ENCODE measurements around the gene RASL10B.

Gene RASL10B

DNA sequence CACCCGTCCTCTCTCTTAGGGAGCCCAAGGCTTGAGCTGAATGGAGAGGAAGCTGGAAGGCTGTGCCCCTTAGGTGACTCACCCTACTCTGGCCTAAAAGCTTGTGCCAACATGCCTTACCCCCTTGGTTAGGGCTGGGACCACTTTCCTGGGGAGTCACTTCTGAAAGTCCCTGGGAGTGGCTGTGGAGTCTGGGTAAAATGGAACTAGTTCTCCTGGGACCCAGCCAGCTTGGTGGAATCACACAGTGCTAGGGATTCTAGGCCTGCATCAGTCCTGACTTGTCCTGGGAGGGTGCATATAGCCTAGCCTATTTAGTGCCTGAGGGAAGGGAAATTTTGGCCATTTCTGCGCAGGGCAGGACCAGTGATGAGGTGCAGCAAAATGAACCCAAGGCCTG is 53.5 kb downstream of the RASL10B start:
- no peak for DNase-seq (ENCODE audit: low read depth in 1 of 2, low spot score in 1 of 2)

DNA sequence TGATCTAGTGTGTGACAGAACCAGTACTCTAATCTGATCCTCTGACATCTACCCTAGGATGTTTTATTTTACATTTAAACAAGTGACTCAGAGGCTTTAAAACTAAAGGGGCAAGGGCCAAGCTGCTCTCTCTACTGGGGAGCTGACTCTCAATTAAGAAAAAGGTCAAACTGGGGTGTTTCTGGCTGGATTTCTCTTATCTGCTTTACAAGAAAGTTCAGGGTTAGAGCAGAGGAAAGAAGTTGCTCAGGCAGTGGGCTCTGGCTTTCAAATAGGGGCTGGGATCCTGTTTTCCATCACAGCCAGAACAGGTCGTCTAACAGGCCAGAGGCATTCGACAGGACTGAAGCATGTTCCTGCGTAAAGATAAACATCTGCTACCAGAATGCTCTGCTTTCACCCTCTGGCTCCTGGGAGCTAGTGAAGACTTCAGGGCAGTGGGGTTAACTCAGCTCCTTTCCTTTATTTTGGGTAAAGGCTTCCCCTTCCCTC is 55.5 kb downstream of the RASL10B start:
- Histone ChIP-seq H3K27me3 (ENCODE audit: insufficient read depth, poor library complexity, severe bottlenecking) (peaks cover 5% of the 10 kb centered on the region), H3K27ac (replicated peaks) (no peak overlapping the region), H3K4me3 (replicated peaks; ENCODE audit: insufficient read depth, low read length) (no peak overlapping the region)
- no peak for TF ChIP-seq GABPA (IDR thresholded peaks at IDR 0.05; ENCODE audit: low read depth)
- TF ChIP-seq, protein P1, sequence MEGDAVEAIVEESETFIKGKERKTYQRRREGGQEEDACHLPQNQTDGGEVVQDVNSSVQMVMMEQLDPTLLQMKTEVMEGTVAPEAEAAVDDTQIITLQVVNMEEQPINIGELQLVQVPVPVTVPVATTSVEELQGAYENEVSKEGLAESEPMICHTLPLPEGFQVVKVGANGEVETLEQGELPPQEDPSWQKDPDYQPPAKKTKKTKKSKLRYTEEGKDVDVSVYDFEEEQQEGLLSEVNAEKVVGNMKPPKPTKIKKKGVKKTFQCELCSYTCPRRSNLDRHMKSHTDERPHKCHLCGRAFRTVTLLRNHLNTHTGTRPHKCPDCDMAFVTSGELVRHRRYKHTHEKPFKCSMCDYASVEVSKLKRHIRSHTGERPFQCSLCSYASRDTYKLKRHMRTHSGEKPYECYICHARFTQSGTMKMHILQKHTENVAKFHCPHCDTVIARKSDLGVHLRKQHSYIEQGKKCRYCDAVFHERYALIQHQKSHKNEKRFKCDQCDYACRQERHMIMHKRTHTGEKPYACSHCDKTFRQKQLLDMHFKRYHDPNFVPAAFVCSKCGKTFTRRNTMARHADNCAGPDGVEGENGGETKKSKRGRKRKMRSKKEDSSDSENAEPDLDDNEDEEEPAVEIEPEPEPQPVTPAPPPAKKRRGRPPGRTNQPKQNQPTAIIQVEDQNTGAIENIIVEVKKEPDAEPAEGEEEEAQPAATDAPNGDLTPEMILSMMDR (IDR thresholded peaks at IDR 0.05; ENCODE audit: insufficient read depth, low read length) = no peak
- TF ChIP-seq SPI1 (IDR thresholded peaks at IDR 0.05; ENCODE audit: borderline replicate concordance, low read depth) = no peak
- TF ChIP-seq, protein P2, sequence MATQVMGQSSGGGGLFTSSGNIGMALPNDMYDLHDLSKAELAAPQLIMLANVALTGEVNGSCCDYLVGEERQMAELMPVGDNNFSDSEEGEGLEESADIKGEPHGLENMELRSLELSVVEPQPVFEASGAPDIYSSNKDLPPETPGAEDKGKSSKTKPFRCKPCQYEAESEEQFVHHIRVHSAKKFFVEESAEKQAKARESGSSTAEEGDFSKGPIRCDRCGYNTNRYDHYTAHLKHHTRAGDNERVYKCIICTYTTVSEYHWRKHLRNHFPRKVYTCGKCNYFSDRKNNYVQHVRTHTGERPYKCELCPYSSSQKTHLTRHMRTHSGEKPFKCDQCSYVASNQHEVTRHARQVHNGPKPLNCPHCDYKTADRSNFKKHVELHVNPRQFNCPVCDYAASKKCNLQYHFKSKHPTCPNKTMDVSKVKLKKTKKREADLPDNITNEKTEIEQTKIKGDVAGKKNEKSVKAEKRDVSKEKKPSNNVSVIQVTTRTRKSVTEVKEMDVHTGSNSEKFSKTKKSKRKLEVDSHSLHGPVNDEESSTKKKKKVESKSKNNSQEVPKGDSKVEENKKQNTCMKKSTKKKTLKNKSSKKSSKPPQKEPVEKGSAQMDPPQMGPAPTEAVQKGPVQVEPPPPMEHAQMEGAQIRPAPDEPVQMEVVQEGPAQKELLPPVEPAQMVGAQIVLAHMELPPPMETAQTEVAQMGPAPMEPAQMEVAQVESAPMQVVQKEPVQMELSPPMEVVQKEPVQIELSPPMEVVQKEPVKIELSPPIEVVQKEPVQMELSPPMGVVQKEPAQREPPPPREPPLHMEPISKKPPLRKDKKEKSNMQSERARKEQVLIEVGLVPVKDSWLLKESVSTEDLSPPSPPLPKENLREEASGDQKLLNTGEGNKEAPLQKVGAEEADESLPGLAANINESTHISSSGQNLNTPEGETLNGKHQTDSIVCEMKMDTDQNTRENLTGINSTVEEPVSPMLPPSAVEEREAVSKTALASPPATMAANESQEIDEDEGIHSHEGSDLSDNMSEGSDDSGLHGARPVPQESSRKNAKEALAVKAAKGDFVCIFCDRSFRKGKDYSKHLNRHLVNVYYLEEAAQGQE (IDR thresholded peaks at IDR 0.05; ENCODE audit: insufficient replicate concordance, low read depth) = no peak
- TF ChIP-seq POLR2AphosphoS5 (IDR thresholded peaks at IDR 0.05; ENCODE audit: low read depth) = no peak
- no peak for DNase-seq (ENCODE audit: low read depth in 1 of 2, low spot score in 1 of 2)

More for the DNA sequence above, 53.5 kb downstream of the RASL10B start:
- Histone ChIP-seq H3K27me3 (ENCODE audit: insufficient read depth, poor library complexity, severe bottlenecking) (peaks cover 2% of the 10 kb centered on the region), H3K27ac (replicated peaks) (no peak overlapping the region), H3K4me3 (replicated peaks; ENCODE audit: insufficient read depth, low read length) (no peak overlapping the region)
- TF ChIP-seq SPI1 (IDR thresholded peaks at IDR 0.05; ENCODE audit: borderline replicate concordance, low read depth) (no peak), POLR2AphosphoS5 (IDR thresholded peaks at IDR 0.05; ENCODE audit: low read depth) (no peak), GABPA (IDR thresholded peaks at IDR 0.05; ENCODE audit: low read depth) (no peak)
- TF ChIP-seq, protein P1 (IDR thresholded peaks at IDR 0.05; ENCODE audit: insufficient read depth, low read length) = no peak
- TF ChIP-seq, protein P2 (IDR thresholded peaks at IDR 0.05; ENCODE audit: insufficient replicate concordance, low read depth) = no peak

DNA sequence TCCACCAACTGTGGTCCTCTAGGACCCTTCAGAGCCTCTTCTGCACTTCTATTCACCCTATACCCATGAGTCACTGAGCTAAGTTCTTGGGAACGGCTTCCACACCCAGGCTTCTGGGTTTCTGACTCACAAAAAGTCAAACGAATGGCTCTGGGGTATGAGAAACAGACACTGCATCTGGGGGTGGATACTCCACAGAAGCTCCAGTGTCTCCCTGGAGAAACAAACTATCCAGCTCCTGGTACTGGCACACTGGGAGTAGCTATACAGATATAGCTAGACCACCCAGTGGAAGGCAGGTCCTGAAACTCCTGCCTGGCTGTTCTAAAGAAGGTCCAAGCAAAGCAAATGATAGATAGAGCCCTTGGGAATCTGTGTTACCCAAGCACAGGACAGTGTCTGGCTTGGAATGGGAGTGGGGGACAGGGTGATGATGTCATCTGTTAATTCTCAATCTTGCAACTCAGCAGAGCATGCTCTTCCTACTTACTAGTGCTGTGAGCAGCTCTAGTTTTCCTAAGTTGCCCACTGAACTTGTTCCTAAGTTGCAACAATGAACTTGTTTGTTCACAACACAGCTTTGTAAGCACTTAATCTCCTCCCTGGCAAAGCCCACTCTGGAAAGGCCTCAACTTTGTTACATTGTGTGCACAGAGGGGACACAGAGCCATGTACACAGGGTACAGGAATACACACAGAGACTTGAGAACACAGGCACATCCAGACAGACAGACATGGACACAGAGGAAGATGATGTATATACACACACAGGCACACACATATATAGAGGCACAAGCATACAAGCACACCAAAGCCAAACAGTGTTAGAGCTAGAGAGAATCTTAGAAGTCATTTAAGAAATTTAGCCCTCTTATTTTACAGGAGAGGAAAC is 57.3 kb downstream of the RASL10B start:
- DNase-seq (ENCODE audit: low read depth in 1 of 2, low spot score in 1 of 2) = no peak
- Histone ChIP-seq H3K4me3 (replicated peaks; ENCODE audit: insufficient read depth, low read length) (no peak overlapping the region), H3K27ac (replicated peaks) (no peak overlapping the region), H3K27me3 (ENCODE audit: insufficient read depth, poor library complexity, severe bottlenecking) (peaks cover 12% of the 10 kb centered on the region)
- TF ChIP-seq POLR2AphosphoS5 (IDR thresholded peaks at IDR 0.05; ENCODE audit: low read depth) (no peak), GABPA (IDR thresholded peaks at IDR 0.05; ENCODE audit: low read depth) (no peak), SPI1 (IDR thresholded peaks at IDR 0.05; ENCODE audit: borderline replicate concordance, low read depth) (no peak)
- TF ChIP-seq, protein P1 (IDR thresholded peaks at IDR 0.05; ENCODE audit: insufficient read depth, low read length) = no peak
- TF ChIP-seq, protein P2 (IDR thresholded peaks at IDR 0.05; ENCODE audit: insufficient replicate concordance, low read depth) = no peak

Measured in HL-60 (cell line).